Astrocyte of the cerebellum (primary cell): ENCODE measurements around the gene LOXHD1.

Experiments
- DNase-seq: peaks from one replicate; pipeline ENCODE4 v3.0.0-alpha.2; 2011; ENCODE audit warnings: low read depth
- H3K4me3 ChIP-seq: 2 replicates; pipeline ENCODE4 v1.5.1; 2011; ENCODE audit warnings: mild to moderate bottlenecking, low read depth, low read length, moderate library complexity
- CTCF ChIP-seq: IDR thresholded peaks from 2 replicates; pipeline ENCODE4 v1.5.1; 2012; ENCODE audit warnings: low read length, low read depth, moderate library complexity, mild to moderate bottlenecking; ENCODE audit errors: missing control alignments
- in situ Hi-C: cut with HindIII; loops from 2 replicates; pipeline ENCODE4 v1.10.0; 2017; ENCODE audit warnings: low sequenced_read_pairs

LOXHD1 gene

DNA sequence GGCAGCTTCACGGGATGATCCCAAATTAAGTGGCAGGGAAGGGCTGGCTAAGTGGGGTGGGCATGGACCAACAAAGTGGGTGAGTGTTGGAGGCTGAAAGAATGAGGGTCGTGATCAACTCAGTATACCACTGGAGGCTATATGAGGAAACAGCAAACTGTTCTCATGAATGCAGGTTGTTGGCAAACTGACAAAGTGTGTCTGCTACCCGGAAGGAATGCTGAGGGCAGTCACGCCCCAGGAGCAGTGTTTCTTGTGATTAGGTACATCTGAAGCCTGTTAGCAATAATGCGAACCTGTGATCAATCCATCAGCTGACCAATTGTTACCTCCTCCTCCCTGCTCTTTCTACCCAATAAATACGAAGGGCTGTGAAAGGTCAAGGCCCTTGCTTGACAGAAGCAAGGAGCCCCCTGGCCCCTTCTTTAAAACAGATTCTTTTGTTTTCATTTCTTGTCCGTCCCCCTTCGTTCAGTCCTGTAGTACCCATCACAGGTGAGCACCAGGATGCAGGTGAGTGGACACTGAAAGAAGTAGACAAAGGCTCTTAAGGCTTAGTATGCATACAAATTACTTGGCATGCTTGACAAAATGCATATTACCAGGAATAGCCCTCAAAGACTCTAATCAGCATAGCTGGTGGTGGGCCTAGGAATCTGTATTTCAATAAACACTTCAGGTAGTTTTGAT is 67.9 kb downstream of the LOXHD1 start:
- no peak for DNase-seq
- in situ Hi-C loops = no loop called here
- no peak for TF ChIP-seq CTCF

DNA sequence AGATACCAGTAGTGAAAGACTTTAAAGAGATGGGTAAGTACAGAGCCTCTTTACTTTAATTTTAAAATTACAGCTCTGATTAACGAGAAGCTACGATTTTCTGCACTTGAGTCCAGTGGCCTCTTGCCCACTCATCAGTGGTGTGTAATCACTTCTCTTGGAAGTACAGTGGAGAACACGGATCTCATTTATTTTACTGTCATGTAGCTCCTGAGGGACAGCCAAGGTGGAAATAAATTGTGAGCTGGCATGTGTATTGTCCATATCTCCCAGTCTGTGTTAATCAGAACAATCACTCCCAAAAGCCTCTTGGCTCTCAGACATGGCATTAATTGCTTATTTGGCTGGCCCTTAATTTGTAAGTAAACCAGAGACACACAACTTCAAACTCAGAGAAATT is 69.4 kb downstream of the LOXHD1 start:
- no peak for DNase-seq
- H3K4me3 ChIP-seq = no peak overlapping the region
- no peak for TF ChIP-seq CTCF
- in situ Hi-C loops = no loop called here

More for the DNA sequence above, 67.9 kb downstream of the LOXHD1 start:
- no peak overlapping the region for H3K4me3 ChIP-seq

DNA sequence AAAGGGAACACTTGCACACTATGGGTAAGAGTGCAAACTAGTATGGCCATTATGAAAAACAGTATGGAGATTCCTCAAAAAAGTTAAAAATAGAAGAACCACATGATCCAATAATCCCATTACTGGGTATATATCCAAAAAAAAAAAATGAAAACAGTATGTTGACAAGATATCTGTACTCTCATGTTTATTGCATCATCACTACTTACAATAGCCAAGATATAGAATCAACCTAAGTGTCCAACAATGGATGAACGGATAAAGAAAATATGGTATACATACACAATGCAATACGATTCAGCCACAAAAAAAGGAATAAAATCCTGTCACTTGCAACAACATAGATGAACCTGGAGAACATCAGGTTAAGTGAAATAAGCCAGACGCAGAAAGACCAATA is 73.3 kb downstream of the LOXHD1 start:
- TF ChIP-seq CTCF = no peak
- in situ Hi-C loops = no loop called here
- no peak for DNase-seq

DNA sequence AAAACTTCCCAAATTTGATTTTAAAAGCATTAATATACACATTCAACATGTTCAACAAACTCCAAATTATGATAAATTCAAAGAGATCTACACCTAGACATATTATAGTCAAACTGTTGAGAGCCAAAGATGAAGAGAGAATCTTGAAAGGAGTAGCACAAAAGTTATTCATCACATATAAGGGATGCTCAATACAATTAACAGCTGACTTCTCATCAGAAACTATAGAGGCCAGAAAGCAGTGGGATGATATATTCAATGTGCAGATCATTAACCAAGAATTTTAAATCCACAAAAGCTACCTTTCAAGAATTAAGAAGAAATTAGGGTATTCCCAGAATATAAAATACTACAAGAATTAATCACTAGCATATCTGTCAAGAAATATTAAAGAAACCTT is 75.4 kb downstream of the LOXHD1 start:
- no peak for DNase-seq
- no peak for TF ChIP-seq CTCF
- H3K4me3 ChIP-seq = no peak overlapping the region
- in situ Hi-C loops = no loop called here

More for the DNA sequence above, 73.3 kb downstream of the LOXHD1 start:
- H3K4me3 ChIP-seq = no peak overlapping the region

- TF ChIP-seq CTCF = no peak
- DNase-seq = no peak
- no peak overlapping the region for H3K4me3 ChIP-seq
- in situ Hi-C loops = no loop called here
Measured at GRCh38 chr18:46578987-46579386, 78.0 kb downstream of the LOXHD1 start.

DNA sequence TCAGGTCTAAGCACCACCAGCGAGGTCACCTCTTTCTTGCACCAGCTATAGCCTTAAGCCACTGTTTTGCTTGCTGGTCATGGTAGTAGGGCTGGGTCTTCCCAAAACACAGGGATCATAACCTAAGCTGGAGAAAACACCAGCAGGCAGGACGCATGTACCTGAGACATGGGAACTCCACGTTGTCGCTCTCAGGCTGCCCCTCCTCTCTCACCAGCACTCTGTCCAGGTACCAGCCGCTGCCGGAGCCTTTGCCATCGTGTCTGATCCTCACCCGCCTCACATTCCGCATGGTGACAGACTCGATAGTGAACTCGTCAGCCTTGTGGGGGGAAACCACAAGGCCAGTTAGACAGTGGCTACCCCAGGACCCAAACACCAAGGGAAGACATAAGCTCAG is 79.5 kb downstream of the LOXHD1 start:
- no peak overlapping the region for H3K4me3 ChIP-seq
- in situ Hi-C loops = no loop called here
- TF ChIP-seq CTCF = no peak
- DNase-seq = no peak

DNA sequence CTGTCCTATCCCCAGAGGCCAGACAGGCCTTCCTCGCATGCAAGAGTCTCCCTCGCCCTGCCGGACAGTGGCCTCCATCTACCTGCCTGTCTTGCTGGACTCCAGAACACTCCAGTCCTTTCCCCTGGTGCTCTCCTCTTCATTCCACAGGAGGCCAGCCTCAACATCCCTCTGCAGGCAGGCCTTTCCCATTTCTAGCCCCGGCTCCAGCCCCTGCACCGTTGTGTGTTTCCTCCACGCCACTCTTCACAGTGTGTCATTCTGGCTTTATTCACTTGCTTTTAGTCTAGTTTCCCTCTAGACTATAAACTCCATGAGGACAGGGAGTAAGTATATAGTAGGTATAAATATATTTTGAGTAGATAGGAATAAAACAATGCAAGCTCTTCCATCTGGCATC is 81.2 kb downstream of the LOXHD1 start:
- DNase-seq = no peak
- H3K4me3 ChIP-seq = no peak overlapping the region
- no peak for TF ChIP-seq CTCF
- in situ Hi-C loops = no loop called here
